Breast epithelium (tissue), 3 donors: ENCODE measurements around the gene LITAF.

Source experiments
- CTCF ChIP-seq, 3 donors: fragments of 450-650 bp; IDR thresholded peaks; one replicate each; pipeline ENCODE4 v1.5.1; 2016 to 2017; ENCODE audit warnings: antibody characterized with exemption in 3 of 3, mild to moderate bottlenecking in 3 of 3, moderate library complexity in 3 of 3
- POLR2A ChIP-seq: fragments of 450-650 bp; IDR thresholded peaks from one replicate; pipeline ENCODE4 v1.6.1; 2016; ENCODE audit warnings: antibody characterized with exemption, mild to moderate bottlenecking, moderate library complexity
- POLR2AphosphoS5 ChIP-seq, 3 donors: sonication (generic); formaldehyde crosslinking; IDR thresholded peaks; one replicate each; pipeline ENCODE4 v1.6.1; 2017; ENCODE audit warnings: antibody characterized with exemption in 3 of 3

DNA sequence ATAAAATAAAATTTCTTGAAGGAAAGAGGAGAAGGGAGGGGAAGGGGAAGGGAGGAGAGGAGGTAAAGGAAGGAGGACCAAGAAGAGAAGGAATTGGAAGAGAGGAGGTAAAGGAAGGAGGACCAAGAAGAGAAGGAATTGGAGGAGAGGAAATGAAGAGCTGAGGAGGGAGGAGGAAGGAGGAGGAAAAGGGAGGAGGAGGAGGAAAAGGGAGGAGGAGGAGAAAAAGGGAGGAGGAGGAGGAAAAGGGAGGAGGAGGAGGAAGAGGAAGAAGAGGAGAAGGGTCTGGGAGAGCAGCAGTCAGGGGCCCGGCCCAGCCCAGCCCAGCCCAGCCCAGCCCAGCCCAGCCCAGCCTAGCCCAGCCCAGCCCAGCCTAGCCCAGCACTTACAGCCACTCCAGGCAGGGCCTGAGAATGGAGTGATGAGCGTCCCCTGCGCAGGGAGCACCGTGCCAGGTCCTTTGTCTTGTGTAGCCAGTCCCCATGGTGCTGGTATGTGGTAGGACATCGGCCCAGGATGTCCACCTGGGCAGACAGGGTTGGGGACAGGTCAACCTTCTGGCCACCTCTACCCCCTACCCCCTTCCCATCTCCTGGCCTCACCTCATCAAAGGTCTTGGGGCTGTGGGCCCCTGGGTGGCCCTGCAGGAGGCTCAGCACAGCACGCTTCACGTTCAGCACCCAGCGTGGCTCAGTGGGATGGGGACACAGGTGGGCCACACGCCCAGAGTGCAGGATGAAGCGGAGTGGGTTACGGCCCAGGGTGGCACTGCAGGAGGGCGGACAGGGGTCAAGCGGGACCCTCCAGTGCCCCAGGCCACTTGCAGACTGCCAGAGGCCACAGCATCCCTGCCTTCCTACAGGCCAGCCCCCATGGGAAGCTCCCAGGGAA lies 70.9 kb downstream of the LITAF start:
- TF ChIP-seq POLR2A (no peak), CTCF (IDR thresholded peaks at IDR 0.05) (no peak), POLR2AphosphoS5 (IDR thresholded peaks at IDR 0.05) (no peak)
